HEK293 (cell line): ENCODE measurements around the gene RNF151.

ENCODE experiments used
- HOXA7 ChIP-seq: sonication (generic); formaldehyde crosslinking; IDR thresholded peaks from 2 replicates; pipeline ENCODE4 v1.8.1; 2022; ENCODE audit warnings: missing genetic modification reagents, borderline replicate concordance
- HOXC10 ChIP-seq: sonication (generic); formaldehyde crosslinking; IDR thresholded peaks from 2 replicates; pipeline ENCODE4 v1.8.1; 2023; ENCODE audit warnings: mild to moderate bottlenecking, missing genetic modification reagents
- KLF7 ChIP-seq: fragments of 450-650 bp; formaldehyde crosslinking; IDR thresholded peaks from 2 replicates; pipeline ENCODE4 v1.5.1; 2016; ENCODE audit warnings: missing biosample characterization, missing genetic modification characterization, borderline replicate concordance
- MEIS1 ChIP-seq: sonication (generic); formaldehyde crosslinking; IDR thresholded peaks from 2 replicates; pipeline ENCODE4 v1.8.1; 2022; ENCODE audit warnings: missing genetic modification reagents, mild to moderate bottlenecking, borderline replicate concordance
- SCRT2 ChIP-seq: fragments of 450-650 bp; formaldehyde crosslinking; IDR thresholded peaks from 2 replicates; pipeline ENCODE4 v1.5.1; 2016; ENCODE audit warnings: missing biosample characterization, missing genetic modification characterization
- ZBTB21 ChIP-seq: fragments of 450-650 bp; formaldehyde crosslinking; IDR thresholded peaks from 2 replicates; pipeline ENCODE4 v1.5.1; 2017; ENCODE audit warnings: missing biosample characterization, missing genetic modification characterization
- ZBTB26 ChIP-seq: fragments of 450-650 bp; formaldehyde crosslinking; optimal IDR thresholded peaks from 2 replicates; pipeline ENCODE3; 2016; ENCODE audit warnings: missing biosample characterization, mild to moderate bottlenecking, missing genetic modification characterization
- ZFP69B ChIP-seq: fragments of 450-650 bp; formaldehyde crosslinking; IDR thresholded peaks from 2 replicates; pipeline ENCODE4 v1.5.1; 2016; ENCODE audit warnings: missing biosample characterization, missing genetic modification characterization
- ZIC2 ChIP-seq: fragments of 450-650 bp; formaldehyde crosslinking; IDR thresholded peaks from 2 replicates; pipeline ENCODE4 v1.5.1; 2016; ENCODE audit warnings: missing biosample characterization, missing genetic modification characterization
- ZNF132 ChIP-seq: fragments of 450-650 bp; formaldehyde crosslinking; IDR thresholded peaks from 2 replicates; pipeline ENCODE4 v1.5.1; 2017; ENCODE audit warnings: missing biosample characterization, missing genetic modification characterization, borderline replicate concordance
- ZNF266 ChIP-seq: fragments of 450-650 bp; formaldehyde crosslinking; IDR thresholded peaks from 2 replicates; pipeline ENCODE4 v1.5.1; 2016; ENCODE audit warnings: missing biosample characterization, missing genetic modification characterization, low read depth
- ZNF350 ChIP-seq: fragments of 450-650 bp; formaldehyde crosslinking; IDR thresholded peaks from 2 replicates; pipeline ENCODE4 v1.5.0; 2017; ENCODE audit warnings: missing biosample characterization, mild to moderate bottlenecking, missing genetic modification characterization
- ZNF366 ChIP-seq: fragments of 450-650 bp; formaldehyde crosslinking; conservative IDR thresholded peaks from 2 replicates; pipeline ENCODE4 v1.5.1; 2016; ENCODE audit warnings: missing biosample characterization, missing genetic modification characterization
- ZNF391 ChIP-seq: fragments of 450-650 bp; formaldehyde crosslinking; IDR thresholded peaks from 2 replicates; pipeline ENCODE4 v1.5.1; 2016; ENCODE audit warnings: low read depth, missing biosample characterization, missing genetic modification characterization, borderline replicate concordance
- ZNF518A ChIP-seq: fragments of 450-650 bp; formaldehyde crosslinking; conservative IDR thresholded peaks from 2 replicates; pipeline ENCODE4 v1.5.1; 2016; ENCODE audit warnings: low read depth, missing biosample characterization, missing genetic modification characterization
- ZNF544 ChIP-seq: fragments of 450-650 bp; formaldehyde crosslinking; IDR thresholded peaks from 2 replicates; pipeline ENCODE4 v1.5.0; 2017; ENCODE audit warnings: missing biosample characterization, missing genetic modification characterization
- ZNF549 ChIP-seq: fragments of 450-650 bp; IDR thresholded peaks from 2 replicates; pipeline ENCODE4 v1.5.1; 2018; ENCODE audit warnings: missing biosample characterization, missing genetic modification characterization, mild to moderate bottlenecking, inconsistent platforms, moderate library complexity
- ZNF558 ChIP-seq: fragments of 450-650 bp; formaldehyde crosslinking; IDR thresholded peaks from 2 replicates; pipeline ENCODE4 v1.5.1; 2016; ENCODE audit warnings: missing biosample characterization, missing genetic modification characterization
- ZNF629 ChIP-seq: fragments of 450-650 bp; formaldehyde crosslinking; IDR thresholded peaks from 2 replicates; pipeline ENCODE4 v1.5.1; 2017; ENCODE audit warnings: missing biosample characterization, missing genetic modification characterization
- ZNF670 ChIP-seq: fragments of 450-650 bp; formaldehyde crosslinking; IDR thresholded peaks from 2 replicates; pipeline ENCODE4 v1.5.1; 2016; ENCODE audit warnings: missing biosample characterization, missing genetic modification characterization, low read depth
- ZNF677 ChIP-seq: fragments of 450-650 bp; IDR thresholded peaks from 2 replicates; pipeline ENCODE4 v1.5.0; 2018; ENCODE audit warnings: missing biosample characterization, mild to moderate bottlenecking, missing genetic modification characterization, moderate library complexity
- ZNF777 ChIP-seq: fragments of 450-650 bp; formaldehyde crosslinking; IDR thresholded peaks from 2 replicates; pipeline ENCODE4 v1.5.1; 2017; ENCODE audit warnings: missing biosample characterization, missing genetic modification characterization, borderline replicate concordance
- TF ChIP-seq, protein P1 (sequence below): fragments of 450-650 bp; formaldehyde crosslinking; IDR thresholded peaks from 2 replicates; pipeline ENCODE4 v1.5.1; 2017; ENCODE audit warnings: missing biosample characterization, missing genetic modification characterization
- TF ChIP-seq, protein P2 (sequence below): fragments of 450-650 bp; formaldehyde crosslinking; IDR thresholded peaks from 2 replicates; pipeline ENCODE4 v1.5.1; 2017; ENCODE audit warnings: missing biosample characterization, missing genetic modification characterization
- TF ChIP-seq, protein P3 (sequence below): fragments of 450-650 bp; formaldehyde crosslinking; IDR thresholded peaks from 2 replicates; pipeline ENCODE4 v1.5.1; 2016; ENCODE audit warnings: missing biosample characterization, missing genetic modification characterization
- TF ChIP-seq, protein P4 (sequence below): fragments of 450-650 bp; formaldehyde crosslinking; IDR thresholded peaks from 2 replicates; pipeline ENCODE4 v1.5.1; 2016; ENCODE audit warnings: missing biosample characterization, missing genetic modification characterization

Gene RNF151

DNA sequence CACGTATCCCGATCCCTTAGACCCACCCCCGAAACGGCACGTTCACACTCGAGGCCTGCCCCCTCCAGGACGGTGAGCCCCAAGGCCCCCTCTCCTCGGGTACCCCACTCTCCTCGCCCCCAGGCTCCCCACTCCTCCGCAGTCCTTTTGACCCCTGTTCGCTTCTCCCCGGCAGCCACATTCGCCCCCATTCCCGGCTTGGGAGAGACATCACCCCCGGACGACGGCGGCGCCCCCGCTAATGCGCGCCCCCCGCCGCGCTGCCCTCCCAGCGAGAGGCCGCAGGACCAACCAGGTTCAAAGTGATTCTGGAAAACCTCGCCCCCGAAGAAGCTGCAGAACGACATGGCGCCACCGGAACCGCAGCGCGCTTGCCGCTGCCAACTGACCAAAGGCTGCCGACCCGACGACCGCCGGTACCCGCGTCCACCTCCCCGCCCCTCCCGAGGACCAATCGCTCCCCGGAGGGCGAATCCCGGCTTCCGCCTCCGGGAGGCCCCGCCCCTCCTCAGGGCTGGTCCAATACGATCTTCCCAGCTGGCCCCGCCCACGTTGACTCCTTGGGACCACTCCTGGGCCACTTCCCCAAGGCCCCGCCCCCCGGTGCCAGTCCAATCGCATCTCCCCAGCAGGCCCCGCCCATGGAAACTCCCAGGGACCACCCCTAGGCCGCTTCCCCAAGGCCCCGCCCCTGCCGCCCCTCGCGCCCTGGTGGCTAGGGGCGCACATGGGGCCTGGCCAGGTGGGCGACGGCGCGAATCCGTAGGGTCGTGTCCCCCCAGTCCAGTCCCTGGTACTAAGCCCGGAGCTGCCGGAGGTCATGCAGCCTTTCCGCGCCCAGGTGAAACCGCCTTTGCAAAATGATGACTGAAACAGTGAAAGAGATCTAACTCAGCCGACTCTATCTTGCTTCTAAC is 23.6 kb upstream of the RNF151 start, which contains the start of gene MSRB1 (continued):
- TF ChIP-seq, protein P1, sequence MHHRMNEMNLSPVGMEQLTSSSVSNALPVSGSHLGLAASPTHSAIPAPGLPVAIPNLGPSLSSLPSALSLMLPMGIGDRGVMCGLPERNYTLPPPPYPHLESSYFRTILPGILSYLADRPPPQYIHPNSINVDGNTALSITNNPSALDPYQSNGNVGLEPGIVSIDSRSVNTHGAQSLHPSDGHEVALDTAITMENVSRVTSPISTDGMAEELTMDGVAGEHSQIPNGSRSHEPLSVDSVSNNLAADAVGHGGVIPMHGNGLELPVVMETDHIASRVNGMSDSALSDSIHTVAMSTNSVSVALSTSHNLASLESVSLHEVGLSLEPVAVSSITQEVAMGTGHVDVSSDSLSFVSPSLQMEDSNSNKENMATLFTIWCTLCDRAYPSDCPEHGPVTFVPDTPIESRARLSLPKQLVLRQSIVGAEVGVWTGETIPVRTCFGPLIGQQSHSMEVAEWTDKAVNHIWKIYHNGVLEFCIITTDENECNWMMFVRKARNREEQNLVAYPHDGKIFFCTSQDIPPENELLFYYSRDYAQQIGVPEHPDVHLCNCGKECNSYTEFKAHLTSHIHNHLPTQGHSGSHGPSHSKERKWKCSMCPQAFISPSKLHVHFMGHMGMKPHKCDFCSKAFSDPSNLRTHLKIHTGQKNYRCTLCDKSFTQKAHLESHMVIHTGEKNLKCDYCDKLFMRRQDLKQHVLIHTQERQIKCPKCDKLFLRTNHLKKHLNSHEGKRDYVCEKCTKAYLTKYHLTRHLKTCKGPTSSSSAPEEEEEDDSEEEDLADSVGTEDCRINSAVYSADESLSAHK, result peak; percentile 92
- TF ChIP-seq HOXC10 (CRISPR knock-in tag) (no peak), ZNF549 (tag by site-specific recombination) (no peak), ZNF629 (tag by site-specific recombination) (peak; percentile 61; the same call in 1 of the 2 replicates), ZBTB26 (tag by site-specific recombination) (peak; percentile 87), ZNF391 (tag by site-specific recombination) (peak; percentile 60; the same call in 1 of the 2 replicates), ZIC2 (tag by site-specific recombination) (peak; percentile 57), ZNF266 (tag by site-specific recombination) (no peak), KLF7 (0 out of 2 replicates have a peak, but pooled peaks have one; percentile 42), HOXA7 (CRISPR knock-in tag) (no peak), ZFP69B (no peak), ZNF350 (no peak), ZNF670 (no peak), ZNF677 (tag by site-specific recombination) (no peak), MEIS1 (CRISPR knock-in tag) (no peak), SCRT2 (tag by site-specific recombination) (no peak), ZNF777 (tag by site-specific recombination) (peak; percentile 87), ZNF366 (tag by site-specific recombination) (no peak), ZNF544 (tag by site-specific recombination) (no peak), ZNF132 (tag by site-specific recombination) (no peak), ZNF558 (tag by site-specific recombination) (no peak), ZBTB21 (tag by site-specific recombination) (peak; percentile 12; the same call in 1 of the 2 replicates), ZNF518A (tag by site-specific recombination) (no peak)
- TF ChIP-seq, protein P2, sequence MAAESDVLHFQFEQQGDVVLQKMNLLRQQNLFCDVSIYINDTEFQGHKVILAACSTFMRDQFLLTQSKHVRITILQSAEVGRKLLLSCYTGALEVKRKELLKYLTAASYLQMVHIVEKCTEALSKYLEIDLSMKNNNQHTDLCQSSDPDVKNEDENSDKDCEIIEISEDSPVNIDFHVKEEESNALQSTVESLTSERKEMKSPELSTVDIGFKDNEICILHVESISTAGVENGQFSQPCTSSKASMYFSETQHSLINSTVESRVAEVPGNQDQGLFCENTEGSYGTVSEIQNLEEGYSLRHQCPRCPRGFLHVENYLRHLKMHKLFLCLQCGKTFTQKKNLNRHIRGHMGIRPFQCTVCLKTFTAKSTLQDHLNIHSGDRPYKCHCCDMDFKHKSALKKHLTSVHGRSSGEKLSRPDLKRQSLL (tag by site-specific recombination), result no peak
- TF ChIP-seq, protein P3, sequence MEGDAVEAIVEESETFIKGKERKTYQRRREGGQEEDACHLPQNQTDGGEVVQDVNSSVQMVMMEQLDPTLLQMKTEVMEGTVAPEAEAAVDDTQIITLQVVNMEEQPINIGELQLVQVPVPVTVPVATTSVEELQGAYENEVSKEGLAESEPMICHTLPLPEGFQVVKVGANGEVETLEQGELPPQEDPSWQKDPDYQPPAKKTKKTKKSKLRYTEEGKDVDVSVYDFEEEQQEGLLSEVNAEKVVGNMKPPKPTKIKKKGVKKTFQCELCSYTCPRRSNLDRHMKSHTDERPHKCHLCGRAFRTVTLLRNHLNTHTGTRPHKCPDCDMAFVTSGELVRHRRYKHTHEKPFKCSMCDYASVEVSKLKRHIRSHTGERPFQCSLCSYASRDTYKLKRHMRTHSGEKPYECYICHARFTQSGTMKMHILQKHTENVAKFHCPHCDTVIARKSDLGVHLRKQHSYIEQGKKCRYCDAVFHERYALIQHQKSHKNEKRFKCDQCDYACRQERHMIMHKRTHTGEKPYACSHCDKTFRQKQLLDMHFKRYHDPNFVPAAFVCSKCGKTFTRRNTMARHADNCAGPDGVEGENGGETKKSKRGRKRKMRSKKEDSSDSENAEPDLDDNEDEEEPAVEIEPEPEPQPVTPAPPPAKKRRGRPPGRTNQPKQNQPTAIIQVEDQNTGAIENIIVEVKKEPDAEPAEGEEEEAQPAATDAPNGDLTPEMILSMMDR (tag by site-specific recombination), result peak; percentile 48; the same call in 1 of the 2 replicates
- TF ChIP-seq, protein P4, sequence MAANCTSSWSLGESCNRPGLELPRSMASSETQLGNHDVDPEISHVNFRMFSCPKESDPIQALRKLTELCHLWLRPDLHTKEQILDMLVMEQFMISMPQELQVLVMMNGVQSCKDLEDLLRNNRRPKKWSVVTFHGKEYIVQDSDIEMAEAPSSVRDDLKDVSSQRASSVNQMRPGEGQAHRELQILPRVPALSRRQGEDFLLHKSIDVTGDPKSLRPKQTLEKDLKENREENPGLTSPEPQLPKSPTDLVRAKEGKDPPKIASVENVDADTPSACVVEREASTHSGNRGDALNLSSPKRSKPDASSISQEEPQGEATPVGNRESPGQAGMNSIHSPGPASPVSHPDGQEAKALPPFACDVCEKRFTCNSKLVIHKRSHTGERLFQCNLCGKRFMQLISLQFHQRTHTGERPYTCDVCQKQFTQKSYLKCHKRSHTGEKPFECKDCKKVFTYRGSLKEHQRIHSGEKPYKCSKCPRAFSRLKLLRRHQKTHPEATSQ (tag by site-specific recombination), result 0 out of 2 replicates have a peak, but pooled peaks have one; percentile 84
